Thoracic aorta (tissue), 2 donors: ENCODE results near the gene MAPK11. TPM values are rescaled to one million over a fixed set of nuclear protein-coding genes. Genes with fewer than 3 reads are reported as not detected.
"Not testable (repeated sequence)": the region's sequence is repeated elsewhere in the genome, so short reads cannot be mapped to it uniquely, and the experiment has no call there.

Source experiments
- ATAC-seq: fragments of 150-250 bp; one replicate; pipeline ENCODE4 v1.8.0; 2017; ENCODE audit warnings: low read depth; ENCODE audit not compliant: insufficient number of reproducible peaks, low FRiP score
- DNase-seq: peaks from one replicate; pipeline ENCODE4 v3.0.0-alpha.2; 2020; ENCODE audit warnings: low spot score
- H3K27ac ChIP-seq, 2 donors: fragments of 200-600 bp; sonication (generic); 1 replicate in 1 of 2; 2 replicates in 1 of 2; pipeline ENCODE4 v1.5.1; 2016; ENCODE audit warnings: mild to moderate bottlenecking in 2 of 2, moderate library complexity in 2 of 2
- H3K27me3 ChIP-seq: fragments of 200-600 bp; sonication (generic); replicated peaks from 2 replicates; pipeline ENCODE4 v1.6.0; 2016; ENCODE audit warnings: mild to moderate bottlenecking; ENCODE audit not compliant: insufficient read depth
- H3K36me3 ChIP-seq: fragments of 200-600 bp; sonication (generic); one replicate; pipeline ENCODE4 v1.5.1; 2016
- H3K4me1 ChIP-seq, 2 donors: fragments of 200-600 bp; sonication (generic); 1 replicate in 1 of 2; 2 replicates in 1 of 2; pipeline versions ENCODE4 v1.5.1 to v1.6.0; 2016; ENCODE audit warnings: low read depth in 2 of 2, mild to moderate bottlenecking in 1 of 2; ENCODE audit not compliant: control insufficient read depth in 1 of 2
- H3K4me3 ChIP-seq: fragments of 200-600 bp; sonication (generic); 2 replicates; pipeline ENCODE4 v1.5.1; 2016; ENCODE audit warnings: mild to moderate bottlenecking
- H3K9me3 ChIP-seq: fragments of 200-600 bp; sonication (generic); 2 replicates; pipeline ENCODE4 v1.5.1; 2016
- CTCF ChIP-seq: fragments of 200-600 bp; sonication (generic); IDR thresholded peaks from one replicate; pipeline ENCODE4 v1.5.1; 2019; ENCODE audit warnings: antibody characterized with exemption
- total RNA-seq, 2 donors: library from RNA; depleted of rRNA; stranded (reverse); fragments of >200 nt; gene quantifications; one replicate each; pipeline versions ENCODE4 v1.1.0 to v1.2.3, GENCODE V29; 2016

The MAPK11 gene
- total RNA-seq, 2 donors from 2014 or later: 5.8 to 8.8 TPM

GRCh38 chr22:50275181-50276055, 5.2 kb upstream of the MAPK11 start:
- H3K36me3 ChIP-seq: peaks cover 47% of the 10 kb centered on the region
- TF ChIP-seq CTCF: no peak
- H3K9me3 ChIP-seq: no peaks in the 10 kb centered on the region
- no peak for DNase-seq
- H3K4me3 ChIP-seq: no peak overlapping the region
- no peaks in the 10 kb centered on the region for H3K27me3 ChIP-seq
- H3K27ac ChIP-seq: no peak overlapping the region
- H3K4me1 ChIP-seq: peaks cover 14 to 15% of the 10 kb centered on the region in 2 donors
- ATAC-seq: no peak

- no peak for ATAC-seq
- no peak for TF ChIP-seq CTCF
Measured at GRCh38 chr22:50274771-50275170, 4.6 kb upstream of the MAPK11 start.

GRCh38 chr22:50274311-50274710, 4.1 kb upstream of the MAPK11 start:
- TF ChIP-seq CTCF: peak; percentile 25
- no peak for ATAC-seq
- DNase-seq: no peak
- Histone ChIP-seq H3K36me3 (peaks cover 35% of the 10 kb centered on the region), H3K4me1 (peaks cover 21% of the 10 kb centered on the region in 2 donors), H3K27me3 (no peaks in the 10 kb centered on the region), H3K4me3 (no peak overlapping the region), H3K27ac (no peak overlapping the region), H3K9me3 (no peaks in the 10 kb centered on the region)

More at GRCh38 chr22:50274771-50275170, 4.6 kb upstream of the MAPK11 start:
- H3K9me3 ChIP-seq: no peaks in the 10 kb centered on the region
- H3K4me1 ChIP-seq: peaks cover 17 to 18% of the 10 kb centered on the region in 2 donors
- no peak overlapping the region for H3K4me3 ChIP-seq
- no peaks in the 10 kb centered on the region for H3K27me3 ChIP-seq
- H3K36me3 ChIP-seq: peaks cover 40% of the 10 kb centered on the region
- no peak for DNase-seq
- H3K27ac ChIP-seq: no peak overlapping the region

- not testable (repeated sequence) for H3K27ac ChIP-seq, ATAC-seq, H3K9me3 ChIP-seq, DNase-seq, H3K27me3 ChIP-seq, H3K4me3 ChIP-seq
- peaks cover 21 to 27% of the 10 kb centered on the region in 2 donors for H3K4me1 ChIP-seq
- H3K36me3 ChIP-seq: peaks cover 30% of the 10 kb centered on the region
Measured at GRCh38 chr22:50273781-50274180, 3.6 kb upstream of the MAPK11 start.

- not testable (repeated sequence) for H3K4me3 ChIP-seq, DNase-seq, H3K9me3 ChIP-seq, ATAC-seq, H3K27ac ChIP-seq, H3K27me3 ChIP-seq
- H3K4me1 ChIP-seq: peaks cover 21 to 31% of the 10 kb centered on the region in 2 donors
- H3K36me3 ChIP-seq: peaks cover 26% of the 10 kb centered on the region
Measured at GRCh38 chr22:50273352-50273751, 3.2 kb upstream of the MAPK11 start.

GRCh38 chr22:50272044-50272802, 2.0 kb upstream of the MAPK11 start:
- DNase-seq (no peak), ATAC-seq (no peak)
- Histone ChIP-seq H3K36me3 (peaks cover 15% of the 10 kb centered on the region), H3K4me1 (peaks cover 29 to 42% of the 10 kb centered on the region in 2 donors), H3K4me3 (peak overlapping the region; percentile 74), H3K27ac (no peak overlapping the region), H3K9me3 (no peaks in the 10 kb centered on the region), H3K27me3 (no peaks in the 10 kb centered on the region)
- TF ChIP-seq CTCF: no peak
